Smooth muscle cell (in vitro differentiated cells): ENCODE data around the gene COQ5. TPM values are rescaled to one million over a fixed set of nuclear protein-coding genes. Genes with fewer than 3 reads are reported as not detected.

ENCODE experiments used
- DNase-seq: peaks from one replicate; lab custom pipeline; 2025; ENCODE audit not compliant: unreplicated experiment; lab: John Stamatoyannopoulos, UW
- H2AFZ ChIP-seq: fragments of 200-600 bp; sonication (generic); 2 replicates; pipeline ENCODE4 v1.6.0; 2016; ENCODE audit warnings: antibody characterized with exemption, low read depth, mild to moderate bottlenecking
- H3F3A ChIP-seq: fragments of 200-600 bp; sonication (generic); 2 replicates; pipeline ENCODE4 v1.6.0; 2017; ENCODE audit warnings: antibody characterized with exemption, low read depth
- H3K27ac ChIP-seq: fragments of 200-600 bp; sonication (generic); 2 replicates; pipeline ENCODE4 v1.5.1; 2016; ENCODE audit warnings: low read depth, mild to moderate bottlenecking
- H3K27me3 ChIP-seq: fragments of 200-600 bp; sonication (generic); 2 replicates; pipeline ENCODE4 v1.6.1; 2016; ENCODE audit warnings: low read depth, mild to moderate bottlenecking
- H3K36me3 ChIP-seq: fragments of 200-600 bp; sonication (generic); 2 replicates; pipeline ENCODE4 v1.5.1; 2016; ENCODE audit warnings: low read depth
- H3K4me1 ChIP-seq: fragments of 200-600 bp; sonication (generic); 2 replicates; pipeline ENCODE4 v1.5.1; 2016; ENCODE audit warnings: low read depth
- H3K4me2 ChIP-seq: fragments of 200-600 bp; sonication (generic); 2 replicates; pipeline ENCODE4 v1.6.0; 2016; ENCODE audit warnings: mild to moderate bottlenecking
- H3K4me3 ChIP-seq: fragments of 200-600 bp; sonication (generic); 2 replicates; pipeline ENCODE4 v1.5.1; 2016; ENCODE audit warnings: mild to moderate bottlenecking
- H3K79me2 ChIP-seq: fragments of 200-600 bp; sonication (generic); 2 replicates; pipeline ENCODE4 v1.6.0; 2016; ENCODE audit warnings: low read depth, mild to moderate bottlenecking
- H3K9ac ChIP-seq: fragments of 200-600 bp; sonication (generic); 2 replicates; pipeline ENCODE4 v1.6.0; 2016; ENCODE audit warnings: low read depth
- H3K9me3 ChIP-seq: fragments of 200-600 bp; sonication (generic); replicated peaks from 2 replicates; pipeline ENCODE4 v1.5.1; 2016; ENCODE audit warnings: low read depth
- H4K20me1 ChIP-seq: fragments of 200-600 bp; sonication (generic); 2 replicates; pipeline ENCODE4 v1.6.0; 2016; ENCODE audit warnings: low read depth
- CTCF ChIP-seq: fragments of 200-600 bp; sonication (generic); IDR thresholded peaks from 2 replicates; pipeline ENCODE4 v1.5.1; 2017; ENCODE audit warnings: borderline replicate concordance, mild to moderate bottlenecking, antibody characterized with exemption; ENCODE audit not compliant: insufficient read depth, poor library complexity, severe bottlenecking
- WGBS: methylation state at CpG from one replicate; pipeline ENCODE4 v1.1.7; 2016; ENCODE audit warnings: low lambda C conversion rate; 5-methylcytosine and 5-hydroxymethylcytosine counted together
- polyA plus RNA-seq: library from polyadenylated mRNA; unstranded; fragments of >200 nt; fragmentation: Nextera tagmentation; extraction: Ambion mirVana; gene quantifications from 2 replicates; pipeline ENCODE4 v1.2.1, GENCODE V29; 2016
- total RNA-seq: library from RNA; depleted of rRNA; stranded (reverse); fragments of >200 nt; gene quantifications from 2 replicates; pipeline ENCODE4 v1.2.3, GENCODE V29; 2014

The COQ5 gene
- total and polyA plus RNA-seq, 2 experiments from 2014 or later, result 32.5 to 46.9 TPM

- 97% methylated on average over 11 of the region's 11 CpGs for WGBS
- no peak overlapping the region for H3K4me3 ChIP-seq
- H4K20me1 ChIP-seq, result peaks cover 48% of the 10 kb centered on the region
- no peaks in the 10 kb centered on the region for H3K27me3 ChIP-seq
- peaks cover 48% of the 10 kb centered on the region for H3K36me3 ChIP-seq
- no peaks in the 10 kb centered on the region for H3F3A ChIP-seq
- H3K9me3 ChIP-seq, result no peaks in the 10 kb centered on the region
- no peak for TF ChIP-seq CTCF
- no peaks in the 10 kb centered on the region for H3K4me1 ChIP-seq
- no peak overlapping the region for H3K9ac ChIP-seq
- H2AFZ ChIP-seq, result no peak overlapping the region
- no peak for DNase-seq
- no peak overlapping the region for H3K4me2 ChIP-seq
- peaks cover 2% of the 10 kb centered on the region for H3K79me2 ChIP-seq
- H3K27ac ChIP-seq, result no peak overlapping the region
Observed at GRCh38 chr12:120563495-120563894, 34.5 kb upstream of the COQ5 start.

DNA sequence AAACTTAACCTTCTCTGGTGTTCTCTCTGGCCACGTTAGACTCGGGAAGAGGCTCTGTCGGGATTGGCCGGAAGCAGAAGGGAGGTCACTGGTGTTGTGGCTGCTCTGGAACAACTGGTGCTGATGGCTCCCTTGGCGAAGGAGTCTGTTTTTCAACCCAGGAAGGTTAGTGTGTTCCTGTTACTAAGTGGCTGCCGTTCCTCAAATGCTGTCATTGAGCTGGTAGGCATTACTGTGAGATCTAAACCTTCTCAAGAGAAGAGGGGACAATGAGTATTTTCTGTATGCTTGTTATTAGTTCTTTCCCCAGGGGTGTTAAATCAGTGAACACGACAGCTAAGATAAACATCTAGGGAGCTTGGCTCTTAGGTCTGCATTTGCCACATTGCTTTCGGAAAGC lies 33.9 kb upstream of the COQ5 start:
- Histone ChIP-seq H3K27me3 (no peaks in the 10 kb centered on the region), H3K9me3 (no peaks in the 10 kb centered on the region), H3K4me1 (no peaks in the 10 kb centered on the region), H3K9ac (no peak overlapping the region), H3K79me2 (peaks cover 3% of the 10 kb centered on the region), H3K36me3 (peaks cover 49% of the 10 kb centered on the region), H3K4me2 (no peak overlapping the region), H3K27ac (no peak overlapping the region), H4K20me1 (peaks cover 49% of the 10 kb centered on the region), H3K4me3 (no peak overlapping the region), H3F3A (no peaks in the 10 kb centered on the region), H2AFZ (no peak overlapping the region)
- 93% methylated on average over 8 of the region's 8 CpGs for WGBS
- no peak for TF ChIP-seq CTCF
- no peak for DNase-seq

GRCh38 chr12:120557589-120557988 lies 28.6 kb upstream of the COQ5 start:
- no peak overlapping the region for H2AFZ ChIP-seq
- no peaks in the 10 kb centered on the region for H3K4me1 ChIP-seq
- H3K36me3 ChIP-seq, result peaks cover 28% of the 10 kb centered on the region
- no peak for TF ChIP-seq CTCF
- no peak overlapping the region for H3K9ac ChIP-seq
- H3K27me3 ChIP-seq, result no peaks in the 10 kb centered on the region
- H4K20me1 ChIP-seq, result peaks cover 47% of the 10 kb centered on the region
- no peak for DNase-seq
- H3K79me2 ChIP-seq, result peaks cover 7% of the 10 kb centered on the region
- H3K27ac ChIP-seq, result no peak overlapping the region
- WGBS, result 95% methylated on average over 2 of the region's 2 CpGs
- H3K4me3 ChIP-seq, result no peak overlapping the region
- no peaks in the 10 kb centered on the region for H3K9me3 ChIP-seq
- no peaks in the 10 kb centered on the region for H3F3A ChIP-seq
- H3K4me2 ChIP-seq, result no peak overlapping the region

GRCh38 chr12:120554678-120555077 lies 25.7 kb upstream of the COQ5 start:
- Histone ChIP-seq H3K36me3 (peaks cover 13% of the 10 kb centered on the region), H3K27me3 (no peaks in the 10 kb centered on the region), H3K79me2 (peaks cover 24% of the 10 kb centered on the region), H4K20me1 (peaks cover 50% of the 10 kb centered on the region), H2AFZ (no peak overlapping the region), H3K4me3 (no peak overlapping the region), H3F3A (no peaks in the 10 kb centered on the region), H3K9ac (no peak overlapping the region), H3K27ac (no peak overlapping the region), H3K4me2 (no peak overlapping the region), H3K9me3 (no peaks in the 10 kb centered on the region), H3K4me1 (no peaks in the 10 kb centered on the region)
- DNase-seq, result no peak
- no peak for TF ChIP-seq CTCF
- 85% methylated on average over 1 of the region's 1 CpG for WGBS
